Epithelial cell of esophagus (primary cell): ENCODE measurements around the gene VRK1.
A peak's percentile ranks its signal among the peaks of the same experiment; 100 is the strongest.

Experiments used
- DNase-seq: peaks from one replicate; pipeline ENCODE4 v3.0.0; 2010; ENCODE audit warnings: low read depth
- H3K4me3 ChIP-seq: 2 replicates; pipeline ENCODE4 v1.5.1; 2011; ENCODE audit warnings: mild to moderate bottlenecking, low read length, control low read depth
- CTCF ChIP-seq: IDR thresholded peaks from 2 replicates; pipeline ENCODE4 v1.5.1; 2011; ENCODE audit warnings: low read depth, mild to moderate bottlenecking, low read length, control low read depth, inconsistent platforms; ENCODE audit not compliant: insufficient read depth; ENCODE audit errors: missing control alignments

Gene VRK1

DNA sequence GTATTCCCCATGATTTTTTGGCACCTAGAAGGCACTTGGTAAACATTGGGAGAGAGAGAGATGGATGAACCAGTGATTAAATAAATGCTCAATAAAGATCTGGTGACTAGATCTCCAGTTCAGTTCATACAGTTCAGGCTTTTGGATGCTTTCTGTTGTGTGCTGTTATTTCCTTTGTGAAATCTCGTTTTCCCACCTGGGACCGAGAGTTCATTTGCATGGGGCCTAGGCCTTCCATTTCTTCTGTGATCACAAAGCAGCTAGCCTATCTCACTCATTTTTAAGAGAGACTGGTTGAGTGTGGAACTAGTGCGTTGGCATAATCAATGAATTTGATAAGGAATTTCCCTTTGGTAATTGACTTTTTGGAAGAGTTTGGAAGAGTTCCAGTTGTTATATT is 104.0 kb downstream of the VRK1 start:
- TF ChIP-seq CTCF: no peak

GRCh38 chr14:96902004-96902403 is 104.8 kb downstream of the VRK1 start:
- no peak for DNase-seq
- TF ChIP-seq CTCF: no peak

More for the DNA sequence above, 104.0 kb downstream of the VRK1 start:
- DNase-seq: no peak
- no peak overlapping the region for H3K4me3 ChIP-seq

DNA sequence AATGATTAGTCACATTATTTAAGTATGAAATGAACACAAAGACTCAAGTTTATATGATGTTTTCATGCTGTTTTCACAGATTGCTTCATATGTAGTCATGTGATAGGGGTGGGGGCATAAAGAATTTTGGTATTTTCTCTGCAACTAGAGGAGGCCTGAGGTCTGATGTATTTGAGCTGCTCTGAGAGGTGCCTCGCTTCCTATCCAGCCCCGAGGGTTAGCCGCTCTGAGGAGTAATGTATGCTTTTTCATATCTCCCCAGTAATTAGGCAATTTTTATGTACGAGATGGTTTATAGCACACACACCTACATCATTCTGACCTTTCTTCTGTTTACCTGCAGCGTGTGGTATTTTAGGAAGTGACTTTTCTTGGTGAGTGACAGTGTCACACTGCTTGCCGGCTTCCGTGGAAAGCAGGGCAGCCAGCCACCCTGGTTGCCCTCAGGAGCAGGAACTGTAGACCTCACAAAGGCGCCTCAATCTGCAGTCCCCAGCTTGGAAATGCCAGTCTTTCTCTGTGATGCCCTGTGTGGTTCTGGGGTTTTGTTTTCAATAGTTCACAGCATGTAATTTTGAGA is 106.4 kb downstream of the VRK1 start:
- no peak for TF ChIP-seq CTCF
- no peak for DNase-seq
- no peak overlapping the region for H3K4me3 ChIP-seq

More at GRCh38 chr14:96902004-96902403, 104.8 kb downstream of the VRK1 start:
- H3K4me3 ChIP-seq: no peak overlapping the region

- DNase-seq: peak; percentile 46
- H3K4me3 ChIP-seq: no peak overlapping the region
- no peak for TF ChIP-seq CTCF
These were observed 107.0 kb downstream of the VRK1 start for GRCh38 chr14:96904201-96904600.

- TF ChIP-seq CTCF: no peak
- H3K4me3 ChIP-seq: no peak overlapping the region
- no peak for DNase-seq
These were observed 107.9 kb downstream of the VRK1 start for GRCh38 chr14:96905065-96905464.

GRCh38 chr14:96905825-96906224 is 108.6 kb downstream of the VRK1 start:
- H3K4me3 ChIP-seq: no peak overlapping the region
- DNase-seq: peak; percentile 35
- no peak for TF ChIP-seq CTCF

GRCh38 chr14:96906434-96906833 is 109.3 kb downstream of the VRK1 start:
- no peak for TF ChIP-seq CTCF
- no peak for DNase-seq
- no peak overlapping the region for H3K4me3 ChIP-seq
